HCT116 (cell line): ENCODE data around the gene PRUNE1. TPM values are rescaled to one million over a fixed set of nuclear protein-coding genes. Genes with fewer than 3 reads are reported as not detected.

Source experiments
- ATAC-seq: fragments of 200-7000 bp; cut with Tn5 transposase; 2 replicates; pipeline ENCODE4 v1.9.1; 2020; ENCODE audit warnings: mild to moderate bottlenecking, moderate library complexity
- BruUV-seq: library from RNA; stranded (reverse); fragments of 400-500 nt; replicated peaks from 2 replicates; lab custom pipeline; 2021; lab: Mats Ljungman, UMichigan
- CTCF ChIA-PET: fragments of 300-600 bp; sonication (Branson Sonifier 250); formaldehyde crosslinking; loops from one replicate; lab custom pipeline; 2021; ENCODE audit warnings: antibody characterized with exemption; lab: Charles Lee
- POLR2A ChIA-PET: fragments of 300-600, 350-600 bp; sonication (Branson Sonifier 250); formaldehyde crosslinking; loops from one replicate; lab custom pipeline; 2021; ENCODE audit warnings: antibody characterized with exemption; lab: Charles Lee
- RAD21 ChIA-PET, 2 experiments: fragments of 300-600 bp; sonication (Branson Sonifier 250); formaldehyde crosslinking; loops; one replicate each; lab custom pipeline; 2023; ENCODE audit warnings: low total read pairs in 2 of 2; ENCODE audit not compliant: uncharacterized antibody in 2 of 2, unreplicated experiment in 2 of 2, low non-redundant PET in 1 of 2; lab: Charles Lee
- DNase-seq: peaks from one replicate; pipeline ENCODE4 v3.0.0-alpha.2; 2010; ENCODE audit warnings: low read depth, low spot score
- H2AFZ ChIP-seq: fragments of 200-600 bp; shearing (Covaris generic), sonication (generic); 2 replicates; pipeline ENCODE4 v1.6.1; 2017; ENCODE audit warnings: low read depth, mixed run types, mixed read lengths, antibody characterized with exemption, low read length; ENCODE audit not compliant: poor library complexity, severe bottlenecking
- H3K27ac ChIP-seq: 2 replicates; pipeline ENCODE4 v1.5.1; 2012; ENCODE audit warnings: low read depth, low read length
- H3K27me3 ChIP-seq: fragments of 200-600 bp; sonication (generic); 2 replicates; pipeline ENCODE4 v1.6.1; 2016; ENCODE audit warnings: mixed run types, low read length, mixed read lengths; ENCODE audit not compliant: insufficient read depth
- H3K36me3 ChIP-seq, 2 experiments: fragments of 200-500 bp in 1 of 2; fragments of 200-600 bp in 1 of 2; sonication (Bioruptor generic) in 1 of 2; sonication (generic) in 1 of 2; 2 replicates each; pipeline versions ENCODE4 v1.5.1 to v1.6.1; 2014 to 2016; ENCODE audit warnings: low read length in 2 of 2, inconsistent platforms in 1 of 2, mixed read lengths in 1 of 2, mixed run types in 1 of 2; ENCODE audit not compliant: insufficient read depth in 2 of 2, control insufficient read depth in 1 of 2
- H3K4me1 ChIP-seq, 2 experiments: fragments of 200-600 bp in 1 of 2; sonication (generic) in 1 of 2; 2 replicates each; pipeline versions ENCODE4 v1.5.1 to v1.6.1; 2012 to 2017; ENCODE audit warnings: low read length in 2 of 2, inconsistent platforms in 1 of 2, mild to moderate bottlenecking in 1 of 2, mixed read lengths in 1 of 2, mixed run types in 1 of 2, moderate library complexity in 1 of 2; ENCODE audit not compliant: insufficient read depth in 2 of 2, control insufficient read depth in 1 of 2
- H3K4me2 ChIP-seq: fragments of 200-600 bp; sonication (generic); 2 replicates; pipeline ENCODE4 v1.6.1; 2017; ENCODE audit warnings: mixed run types, low read length, mixed read lengths
- H3K4me3 ChIP-seq, 2 experiments: fragments of 200-600 bp in 1 of 2; sonication (generic) in 1 of 2; replicated peaks in 1 of 2; 2 replicates each; pipeline ENCODE4 v1.5.1; 2011 to 2016; ENCODE audit warnings: low read length in 2 of 2, control low read depth in 1 of 2, low read depth in 1 of 2, mild to moderate bottlenecking in 1 of 2, mixed read lengths in 1 of 2, mixed run types in 1 of 2
- H3K79me2 ChIP-seq: fragments of 200-600 bp; sonication (generic); 2 replicates; pipeline ENCODE4 v1.6.1; 2017; ENCODE audit warnings: mild to moderate bottlenecking, mixed run types, low read length, moderate library complexity, mixed read lengths; ENCODE audit not compliant: insufficient read depth
- H3K9ac ChIP-seq: fragments of 200-600 bp; sonication (generic); 2 replicates; pipeline ENCODE4 v1.6.1; 2016; ENCODE audit warnings: low read length, mixed read lengths
- H3K9me2 ChIP-seq: fragments of 200-600 bp; sonication (generic), shearing (Covaris generic); 2 replicates; pipeline ENCODE4 v1.6.1; 2017; ENCODE audit warnings: mixed run types, mild to moderate bottlenecking, moderate library complexity; ENCODE audit not compliant: insufficient read depth
- H3K9me3 ChIP-seq, 2 experiments: fragments of 200-500 bp in 1 of 2; fragments of 200-600 bp in 1 of 2; sonication (Bioruptor generic) in 1 of 2; sonication (generic) in 1 of 2; 2 replicates each; pipeline ENCODE4 v1.6.1; 2014 to 2017; ENCODE audit warnings: low read length in 2 of 2, mixed read lengths in 2 of 2, inconsistent platforms in 1 of 2, low read depth in 1 of 2, mild to moderate bottlenecking in 1 of 2, mixed run types in 1 of 2, moderate library complexity in 1 of 2; ENCODE audit not compliant: control insufficient read depth in 1 of 2, insufficient read depth in 1 of 2
- H4K20me1 ChIP-seq: fragments of 200-600 bp; sonication (generic), shearing (Covaris generic); 2 replicates; pipeline ENCODE4 v1.6.1; 2017; ENCODE audit warnings: mixed run types, mild to moderate bottlenecking, moderate library complexity; ENCODE audit not compliant: insufficient read depth
- ATF3 ChIP-seq: IDR thresholded peaks from 2 replicates; pipeline ENCODE4 v1.6.1; 2012
- CEBPB ChIP-seq: IDR thresholded peaks from 2 replicates; pipeline ENCODE4 v1.6.1; 2012; ENCODE audit warnings: low read depth
- EGR1 ChIP-seq: IDR thresholded peaks from 2 replicates; pipeline ENCODE4 v1.6.1; 2012; ENCODE audit warnings: low read depth
- ELF1 ChIP-seq: IDR thresholded peaks from 2 replicates; pipeline ENCODE4 v1.6.1; 2012; ENCODE audit warnings: low read depth, borderline replicate concordance
- FOSL1 ChIP-seq: IDR thresholded peaks from 2 replicates; pipeline ENCODE4 v1.6.1; 2012; ENCODE audit warnings: low read depth
- JUND ChIP-seq: IDR thresholded peaks from 2 replicates; pipeline ENCODE4 v1.6.1; 2012
- POLR2A ChIP-seq: IDR thresholded peaks from 2 replicates; pipeline ENCODE4 v1.7.0; 2011; ENCODE audit warnings: borderline replicate concordance; ENCODE audit not compliant: insufficient read depth, insufficient read length; ENCODE audit errors: extremely low read depth
- POLR2AphosphoS5 ChIP-seq: IDR thresholded peaks from 2 replicates; pipeline ENCODE4 v1.6.1; 2011; ENCODE audit warnings: mild to moderate bottlenecking, low read depth, low read length, moderate library complexity
- RAD21 ChIP-seq: IDR thresholded peaks from 2 replicates; pipeline ENCODE4 v1.6.1; 2012; ENCODE audit warnings: low read depth, mild to moderate bottlenecking
- REST ChIP-seq: IDR thresholded peaks from 2 replicates; pipeline ENCODE4 v1.6.1; 2012; ENCODE audit warnings: low read depth
- SIN3A ChIP-seq: IDR thresholded peaks from 2 replicates; pipeline ENCODE4 v1.6.1; 2012; ENCODE audit warnings: low read depth
- SP1 ChIP-seq: IDR thresholded peaks from 2 replicates; pipeline ENCODE4 v1.6.1; 2012; ENCODE audit warnings: low read depth
- TCF7L2 ChIP-seq: IDR thresholded peaks from 2 replicates; pipeline ENCODE4 v1.7.0; 2011; ENCODE audit warnings: borderline replicate concordance, inconsistent platforms; ENCODE audit not compliant: insufficient read depth, insufficient read length; ENCODE audit errors: extremely low read depth
- YY1 ChIP-seq: IDR thresholded peaks from 2 replicates; pipeline ENCODE4 v1.6.1; 2011; ENCODE audit warnings: low read length, low read depth, moderate library complexity, mild to moderate bottlenecking; ENCODE audit not compliant: insufficient replicate concordance; ENCODE audit errors: extremely low read depth
- ZBTB33 ChIP-seq: IDR thresholded peaks from 2 replicates; pipeline ENCODE4 v1.6.1; 2011; ENCODE audit warnings: mild to moderate bottlenecking, low read length, moderate library complexity; ENCODE audit not compliant: insufficient replicate concordance; ENCODE audit errors: extremely low read depth
- ZNF274 ChIP-seq: fragments of 200-500 bp; sonication (Bioruptor generic); IDR thresholded peaks from 2 replicates; pipeline ENCODE4 v1.6.1; 2014; ENCODE audit warnings: mild to moderate bottlenecking, low read depth, low read length, inconsistent platforms
- intact Hi-C: fragments of 100-400 bp; cut with micrococcal nuclease; formaldehyde crosslinking; loops from 2 replicates; pipeline ENCODE4 v1.10.0; 2022
- total RNA-seq: library from RNA; stranded (reverse); gene quantifications from one replicate; pipeline ENCODE4 v1.2.1, GENCODE V29; 2021; ENCODE audit not compliant: unreplicated experiment
- TF ChIP-seq, protein P1 (sequence below): IDR thresholded peaks from 2 replicates; pipeline ENCODE4 v1.6.1; 2012

PRUNE1 gene
- total RNA-seq, 1 experiment from 2014 or later = 20.2 TPM

- Histone ChIP-seq H3K36me3 (no peaks in the 10 kb centered on the region), H3K9ac (no peak overlapping the region), H3K9me3 (no peaks in the 10 kb centered on the region), H3K4me2 (no peak overlapping the region), H3K9me2 (no peaks in the 10 kb centered on the region), H4K20me1 (no peaks in the 10 kb centered on the region), H3K4me1 (peaks cover 6 to 37% of the 10 kb centered on the region in 2 experiments; a peak in 3 of 4 replicates), H3K27me3 (no peaks in the 10 kb centered on the region), H3K27ac (no peak overlapping the region), H3K4me3 (no peak overlapping the region), H3K79me2 (no peaks in the 10 kb centered on the region), H2AFZ (no peak overlapping the region)
- RAD21 ChIA-PET = no interaction called here
- DNase-seq (no peak), ATAC-seq (no peak)
- intact Hi-C loops = no loop called here
- TF ChIP-seq SIN3A (no peak), ATF3 (no peak), SP1 (no peak), YY1 (no peak), TCF7L2 (no peak), FOSL1 (no peak), ZNF274 (no peak), EGR1 (no peak), POLR2AphosphoS5 (no peak), RAD21 (no peak), REST (no peak), POLR2A (no peak), ZBTB33 (no peak), ELF1 (no peak), JUND (no peak), CEBPB (no peak)
- TF ChIP-seq, protein P1, sequence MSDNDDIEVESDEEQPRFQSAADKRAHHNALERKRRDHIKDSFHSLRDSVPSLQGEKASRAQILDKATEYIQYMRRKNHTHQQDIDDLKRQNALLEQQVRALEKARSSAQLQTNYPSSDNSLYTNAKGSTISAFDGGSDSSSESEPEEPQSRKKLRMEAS = no peak
- TF ChIP-seq, all 23 proteins: peak for 0
- POLR2A ChIA-PET = no interaction called here
- CTCF ChIA-PET = no interaction called here
- BruUV-seq = no TSS peak
These were observed 6.6 kb upstream of the PRUNE1 start for GRCh38 chr1:151001602-151002001.
